ENCODE data around the gene SNAP47.

Gene SNAP47

DNA sequence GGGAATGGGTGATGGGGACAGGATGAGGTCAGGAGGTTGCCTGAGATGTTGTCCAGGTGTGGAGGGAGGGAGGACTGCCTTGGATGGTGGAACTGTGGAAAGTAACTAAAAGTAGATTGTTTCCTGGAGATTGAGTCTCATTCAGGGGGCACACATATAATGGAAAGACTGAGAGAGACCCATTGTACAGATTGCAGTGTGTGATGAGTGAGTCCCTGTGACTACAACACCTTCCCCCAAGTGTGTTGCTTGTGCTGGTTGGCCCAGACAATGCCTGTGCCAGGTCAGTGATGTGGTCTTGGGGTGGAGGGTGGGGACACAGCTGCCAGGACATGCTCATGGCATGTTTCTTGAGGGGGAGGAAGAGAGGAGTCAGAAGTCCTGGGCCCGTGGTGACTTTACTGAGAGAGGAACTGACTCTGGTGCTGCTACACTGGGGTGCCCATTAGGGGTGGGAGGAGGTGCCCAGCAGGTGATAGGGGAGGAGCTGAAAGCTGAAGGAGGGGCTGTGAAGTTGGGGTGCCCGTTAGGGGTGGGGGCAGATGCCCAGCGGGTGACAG, 5.2 kb downstream of the SNAP47 start:
- peaks cover 2% of the 10 kb centered on the region for H3K79me1 ChIP-seq (ENCODE audit: low read length)
- no peak overlapping the region for H3K23ac ChIP-seq (ENCODE audit: low read length)
- no peak overlapping the region for H4K91ac ChIP-seq (ENCODE audit: low read depth, low read length)
- H3K27me3 ChIP-seq (ENCODE audit: insufficient read depth, low read length) = no peaks in the 10 kb centered on the region
- H3K9me3 ChIP-seq (ENCODE audit: insufficient read depth, low read depth, low read length) = peaks cover 6% of the 10 kb centered on the region
- H3K4ac ChIP-seq (ENCODE audit: low read depth, low read length) = no peak overlapping the region
- DNase-seq = no peak
- H2AFZ ChIP-seq (ENCODE audit: insufficient read depth, low read length, poor library complexity) = no peak overlapping the region
- H3K18ac ChIP-seq (ENCODE audit: low read length) = no peak overlapping the region
- no peak overlapping the region for H3K4me3 ChIP-seq (ENCODE audit: low read depth, low read length)
- no peak overlapping the region for H3K27ac ChIP-seq (ENCODE audit: low read depth, low read length)
- peaks cover 5 to 7% of the 10 kb centered on the region in 2 experiments for H3K4me1 ChIP-seq (ENCODE audit: control insufficient read depth in 1 of 2, insufficient read depth in 2 of 2, low read length in 2 of 2)
- H2BK5ac ChIP-seq (ENCODE audit: low read depth, low read length, poor library complexity) = no peak overlapping the region
- H2AK5ac ChIP-seq (ENCODE audit: low read length) = no peak overlapping the region
- H3K14ac ChIP-seq (ENCODE audit: low read length) = no peak overlapping the region
- H3K36me3 ChIP-seq (ENCODE audit: control insufficient read depth in 1 of 2, insufficient read depth in 2 of 2, low read length in 2 of 2) = peaks cover 8 to 9% of the 10 kb centered on the region in 2 experiments
- H2BK120ac ChIP-seq (ENCODE audit: insufficient read depth, low read length, poor library complexity) = no peak overlapping the region
- peaks cover 7% of the 10 kb centered on the region for H3K79me2 ChIP-seq (ENCODE audit: control insufficient read depth, insufficient read depth, low read length, poor library complexity)
- H2BK12ac ChIP-seq (ENCODE audit: low read length) = no peak overlapping the region
- no peak overlapping the region for H4K8ac ChIP-seq (ENCODE audit: low read depth, low read length)
- no peak overlapping the region for H3K4me2 ChIP-seq (ENCODE audit: low read length)
- no peak overlapping the region for H4K12ac ChIP-seq (ENCODE audit: low read depth, low read length)
- WGBS (ENCODE audit: extremely low coverage, insufficient coverage, insufficient read length) = no CpG with 5 or more reads among the region's 3 CpGs
- no peak overlapping the region for H3K9ac ChIP-seq (ENCODE audit: low read length)

DNA sequence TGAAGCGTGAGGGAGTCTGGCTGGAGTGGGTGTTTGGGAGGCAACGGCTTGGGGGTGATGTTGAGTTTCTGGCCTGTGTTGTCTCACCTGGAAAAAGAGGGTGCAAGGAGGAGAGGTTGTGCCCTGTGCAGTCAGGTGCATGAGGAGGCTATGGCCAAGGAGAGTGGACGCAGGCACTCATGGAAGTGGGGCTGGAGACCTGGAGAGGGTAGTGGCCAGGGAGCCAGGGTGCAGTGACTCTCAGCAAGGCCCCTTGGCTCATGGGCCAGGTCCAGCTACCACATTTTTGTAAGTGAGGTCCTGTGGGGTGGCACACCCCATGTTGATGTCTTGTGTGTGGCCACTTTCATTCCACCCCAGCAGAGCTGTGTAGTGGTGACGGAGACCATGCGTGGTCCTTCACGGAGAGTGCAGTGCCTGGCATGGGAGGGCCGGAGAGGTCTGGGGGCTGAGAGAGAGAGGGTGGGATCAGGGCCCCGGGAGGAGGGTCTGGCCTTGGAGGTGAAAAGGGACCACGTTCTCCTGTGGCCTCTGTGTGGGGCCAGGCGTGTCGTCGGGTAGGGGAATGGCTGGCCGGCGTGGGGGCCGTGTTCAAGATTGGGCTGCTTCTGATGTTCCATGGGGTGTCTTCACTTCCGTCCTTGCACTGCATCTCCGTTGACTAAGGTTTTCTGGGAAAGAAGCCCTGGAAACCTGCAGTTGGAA, 6.1 kb downstream of the SNAP47 start:
- Histone ChIP-seq H2AFZ (ENCODE audit: insufficient read depth, low read length, poor library complexity) (no peak overlapping the region), H3K79me2 (ENCODE audit: control insufficient read depth, insufficient read depth, low read length, poor library complexity) (no peaks in the 10 kb centered on the region), H4K12ac (ENCODE audit: low read depth, low read length) (no peak overlapping the region), H2BK12ac (ENCODE audit: low read length) (no peak overlapping the region), H2BK120ac (ENCODE audit: insufficient read depth, low read length, poor library complexity) (no peak overlapping the region), H4K91ac (ENCODE audit: low read depth, low read length) (no peak overlapping the region), H3K9me3 (ENCODE audit: insufficient read depth, low read depth, low read length) (peaks cover 2% of the 10 kb centered on the region), H3K23ac (ENCODE audit: low read length) (no peak overlapping the region), H4K8ac (ENCODE audit: low read depth, low read length) (no peak overlapping the region), H3K27me3 (ENCODE audit: insufficient read depth, low read length) (no peaks in the 10 kb centered on the region), H2AK5ac (ENCODE audit: low read length) (no peak overlapping the region), H3K14ac (ENCODE audit: low read length) (no peak overlapping the region), H3K36me3 (ENCODE audit: control insufficient read depth in 1 of 2, insufficient read depth in 2 of 2, low read length in 2 of 2) (peaks cover 8 to 9% of the 10 kb centered on the region in 2 experiments), H3K18ac (ENCODE audit: low read length) (peak overlapping the region; percentile 10), H3K79me1 (ENCODE audit: low read length) (no peaks in the 10 kb centered on the region), H3K4me2 (ENCODE audit: low read length) (no peak overlapping the region), H3K4ac (ENCODE audit: low read depth, low read length) (no peak overlapping the region), H3K27ac (ENCODE audit: low read depth, low read length) (no peak overlapping the region), H3K9ac (ENCODE audit: low read length) (no peak overlapping the region), H2BK5ac (ENCODE audit: low read depth, low read length, poor library complexity) (no peak overlapping the region), H3K4me3 (ENCODE audit: low read depth, low read length) (no peak overlapping the region), H3K4me1 (ENCODE audit: control insufficient read depth in 1 of 2, insufficient read depth in 2 of 2, low read length in 2 of 2) (no peaks in the 10 kb centered on the region)
- no CpG with 5 or more reads among the region's 17 CpGs for WGBS (ENCODE audit: extremely low coverage, insufficient coverage, insufficient read length)
- DNase-seq = no peak

DNA sequence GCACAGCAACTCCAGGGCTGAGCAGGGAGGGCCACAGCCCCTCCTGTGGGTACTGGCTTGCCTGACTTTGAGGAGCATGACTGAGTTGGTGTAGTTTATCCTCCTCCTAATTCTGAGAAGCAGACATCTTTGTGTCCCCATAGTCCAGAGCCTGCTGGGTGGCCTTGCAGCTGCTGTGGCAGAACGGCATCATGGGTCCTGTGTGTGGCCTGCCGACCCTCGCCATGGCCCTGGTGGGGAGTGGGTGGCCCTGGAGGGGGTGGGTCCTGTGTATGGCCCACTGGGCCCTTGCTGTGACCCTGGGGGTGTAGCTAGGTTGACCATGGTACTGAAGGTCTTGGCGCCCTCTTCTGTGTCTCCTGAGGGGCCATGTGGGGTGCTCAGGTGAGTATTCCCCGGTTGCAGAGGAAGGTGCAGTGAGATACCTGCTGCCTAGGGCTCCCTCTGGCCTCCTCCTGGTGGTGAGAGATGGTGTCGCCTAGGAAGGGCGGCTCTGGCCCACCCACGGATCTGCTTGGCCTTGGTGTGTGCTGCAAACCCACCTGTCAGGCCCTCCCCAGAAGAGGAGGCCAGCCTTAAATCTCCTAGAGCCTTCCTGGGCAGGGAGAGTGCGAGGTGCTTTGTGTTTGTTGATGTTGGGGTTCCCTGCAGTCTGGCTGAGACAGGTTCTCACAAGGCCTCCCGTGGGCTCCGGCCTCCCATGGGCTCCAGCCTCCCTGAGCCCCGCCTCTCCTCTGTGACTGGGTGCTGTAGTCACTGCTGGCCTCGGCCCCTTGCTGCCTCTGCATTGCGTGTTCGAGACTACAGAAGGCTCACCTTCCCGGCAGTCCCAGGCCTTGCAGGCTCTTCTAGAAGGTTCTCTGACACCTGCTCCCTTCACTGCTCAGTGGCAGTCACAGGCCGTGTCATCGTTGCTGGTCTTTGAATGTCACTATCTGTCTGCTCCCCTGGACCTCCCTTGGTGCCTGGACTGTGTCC, 7.8 kb downstream of the SNAP47 start:
- Histone ChIP-seq H3K23ac (ENCODE audit: low read length) (no peak overlapping the region), H3K9me3 (ENCODE audit: insufficient read depth, low read depth, low read length) (peaks cover 2% of the 10 kb centered on the region), H3K27ac (ENCODE audit: low read depth, low read length) (no peak overlapping the region), H3K4ac (ENCODE audit: low read depth, low read length) (no peak overlapping the region), H3K9ac (ENCODE audit: low read length) (peak overlapping the region; percentile 12), H3K4me3 (ENCODE audit: low read depth, low read length) (no peak overlapping the region), H3K14ac (ENCODE audit: low read length) (no peak overlapping the region), H3K4me2 (ENCODE audit: low read length) (no peak overlapping the region), H4K91ac (ENCODE audit: low read depth, low read length) (no peak overlapping the region), H3K4me1 (ENCODE audit: control insufficient read depth in 1 of 2, insufficient read depth in 2 of 2, low read length in 2 of 2) (no peaks in the 10 kb centered on the region), H3K36me3 (ENCODE audit: control insufficient read depth in 1 of 2, insufficient read depth in 2 of 2, low read length in 2 of 2) (peaks cover 14% of the 10 kb centered on the region in 2 experiments), H3K27me3 (ENCODE audit: insufficient read depth, low read length) (no peaks in the 10 kb centered on the region), H2BK5ac (ENCODE audit: low read depth, low read length, poor library complexity) (no peak overlapping the region), H2AFZ (ENCODE audit: insufficient read depth, low read length, poor library complexity) (no peak overlapping the region), H3K79me1 (ENCODE audit: low read length) (no peaks in the 10 kb centered on the region), H3K79me2 (ENCODE audit: control insufficient read depth, insufficient read depth, low read length, poor library complexity) (no peaks in the 10 kb centered on the region), H2BK12ac (ENCODE audit: low read length) (no peak overlapping the region), H2BK120ac (ENCODE audit: insufficient read depth, low read length, poor library complexity) (no peak overlapping the region), H4K12ac (ENCODE audit: low read depth, low read length) (no peak overlapping the region), H2AK5ac (ENCODE audit: low read length) (no peak overlapping the region), H4K8ac (ENCODE audit: low read depth, low read length) (no peak overlapping the region), H3K18ac (ENCODE audit: low read length) (no peak overlapping the region)
- DNase-seq = no peak
- no CpG with 5 or more reads among the region's 18 CpGs for WGBS (ENCODE audit: extremely low coverage, insufficient coverage, insufficient read length)

DNA sequence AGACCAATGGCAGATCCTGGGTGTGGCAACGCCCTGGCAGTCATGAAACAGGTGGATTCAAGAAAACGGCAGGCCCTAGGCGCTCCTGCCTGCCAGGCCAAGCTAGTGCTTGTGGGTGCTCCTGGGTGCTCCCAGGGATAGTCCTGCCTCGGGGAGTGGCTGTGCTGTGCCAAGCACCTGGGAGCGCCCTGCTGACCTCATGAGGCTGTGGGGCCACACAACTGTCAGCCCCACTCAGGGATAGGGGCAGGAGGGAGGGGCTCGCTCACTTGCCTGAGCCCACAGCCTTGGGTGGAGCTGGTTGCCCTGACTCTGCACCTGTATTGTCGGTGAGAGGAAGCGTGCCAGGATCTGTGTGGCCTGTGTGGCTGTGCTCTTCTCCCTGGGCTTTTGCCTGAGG, 9.4 kb downstream of the SNAP47 start:
- H3K27me3 ChIP-seq (ENCODE audit: insufficient read depth, low read length) = no peaks in the 10 kb centered on the region
- H3K79me2 ChIP-seq (ENCODE audit: control insufficient read depth, insufficient read depth, low read length, poor library complexity) = no peaks in the 10 kb centered on the region
- no peak overlapping the region for H3K4ac ChIP-seq (ENCODE audit: low read depth, low read length)
- H3K36me3 ChIP-seq (ENCODE audit: control insufficient read depth in 1 of 2, insufficient read depth in 2 of 2, low read length in 2 of 2) = peaks cover 19 to 22% of the 10 kb centered on the region in 2 experiments
- no peak overlapping the region for H2AK5ac ChIP-seq (ENCODE audit: low read length)
- H3K4me2 ChIP-seq (ENCODE audit: low read length) = no peak overlapping the region
- DNase-seq = no peak
- no peak overlapping the region for H4K8ac ChIP-seq (ENCODE audit: low read depth, low read length)
- no peak overlapping the region for H4K91ac ChIP-seq (ENCODE audit: low read depth, low read length)
- H3K27ac ChIP-seq (ENCODE audit: low read depth, low read length) = no peak overlapping the region
- no peaks in the 10 kb centered on the region for H3K4me1 ChIP-seq (ENCODE audit: control insufficient read depth in 1 of 2, insufficient read depth in 2 of 2, low read length in 2 of 2)
- no CpG with 5 or more reads among the region's 8 CpGs for WGBS (ENCODE audit: extremely low coverage, insufficient coverage, insufficient read length)
- no peak overlapping the region for H3K9ac ChIP-seq (ENCODE audit: low read length)
- H2BK12ac ChIP-seq (ENCODE audit: low read length) = no peak overlapping the region
- H2BK5ac ChIP-seq (ENCODE audit: low read depth, low read length, poor library complexity) = no peak overlapping the region
- H3K9me3 ChIP-seq (ENCODE audit: insufficient read depth, low read depth, low read length) = peaks cover 1% of the 10 kb centered on the region
- no peak overlapping the region for H2AFZ ChIP-seq (ENCODE audit: insufficient read depth, low read length, poor library complexity)
- H3K18ac ChIP-seq (ENCODE audit: low read length) = no peak overlapping the region
- H4K12ac ChIP-seq (ENCODE audit: low read depth, low read length) = no peak overlapping the region
- no peaks in the 10 kb centered on the region for H3K79me1 ChIP-seq (ENCODE audit: low read length)
- H2BK120ac ChIP-seq (ENCODE audit: insufficient read depth, low read length, poor library complexity) = no peak overlapping the region
- no peak overlapping the region for H3K23ac ChIP-seq (ENCODE audit: low read length)
- no peak overlapping the region for H3K4me3 ChIP-seq (ENCODE audit: low read depth, low read length)
- H3K14ac ChIP-seq (ENCODE audit: low read length) = no peak overlapping the region
